HG03354 (cell line): Measurements from ENCODE around the gene SPATA24.

Experiments
- ATAC-seq: cut with Tn5 transposase; IDR thresholded peaks from one replicate; pipeline ENCODE4 v1.9.1; 2021; ENCODE audit warnings: mild to moderate bottlenecking; ENCODE audit not compliant: unreplicated experiment, poor library complexity, severe bottlenecking

Gene SPATA24

GRCh38 chr5:139385061-139386049 lies 18.5 kb downstream of the SPATA24 start:
- no peak for ATAC-seq

DNA sequence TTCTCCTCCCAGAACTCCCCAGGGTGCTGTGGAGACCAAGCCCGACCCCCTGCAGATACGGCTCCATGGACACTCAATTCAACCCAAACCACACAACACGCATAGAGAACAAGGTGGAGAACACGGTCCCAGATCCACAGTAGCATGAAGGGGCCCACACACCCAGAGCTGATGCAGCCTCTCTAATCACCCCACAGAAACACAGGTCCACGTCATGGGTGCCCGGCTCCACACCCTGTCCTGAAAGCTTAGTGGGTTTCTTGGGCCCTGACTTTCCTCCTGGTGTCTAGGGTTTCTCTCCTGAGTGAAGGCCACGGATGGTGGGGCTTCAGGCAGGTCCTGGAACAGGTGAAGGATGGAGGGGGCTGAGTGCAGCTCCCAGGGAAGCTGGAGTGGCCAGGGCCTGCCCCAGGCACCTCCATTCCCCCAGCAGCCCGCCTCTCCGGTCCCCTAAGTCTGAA lies 19.3 kb downstream of the SPATA24 start:
- ATAC-seq: no peak

DNA sequence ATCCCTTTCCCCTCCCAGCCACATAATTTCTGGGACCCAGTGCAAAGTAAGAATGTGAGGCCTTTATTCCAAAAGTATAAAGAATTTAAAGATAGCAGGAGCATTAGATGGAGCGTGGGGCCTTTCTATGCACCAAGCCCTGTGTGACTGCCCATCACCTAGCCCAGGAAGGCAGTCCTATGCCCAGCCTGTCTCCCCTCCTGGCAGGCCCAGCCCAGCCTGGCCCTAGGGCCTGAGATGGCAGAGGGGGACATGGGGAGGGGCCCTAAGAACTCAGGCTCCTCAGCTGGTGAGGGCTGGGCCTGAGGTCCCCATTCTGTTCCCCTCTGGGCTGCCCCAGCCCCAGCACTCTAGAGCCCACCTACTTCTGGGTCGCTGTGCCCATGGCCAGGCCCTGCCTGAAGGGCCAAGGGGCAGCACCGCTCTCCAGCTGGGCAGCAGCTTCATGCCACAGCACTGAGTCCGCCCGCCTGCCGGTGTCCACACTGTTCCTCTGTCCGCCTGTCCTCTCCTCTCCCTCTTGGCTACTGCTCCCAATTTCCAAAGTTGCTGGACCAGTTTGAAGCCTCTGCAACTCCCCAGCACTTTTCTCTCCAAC lies 19.8 kb downstream of the SPATA24 start:
- ATAC-seq: no peak

GRCh38 chr5:139383275-139383992 lies 20.5 kb downstream of the SPATA24 start, which contains the start of gene SLC23A1:
Gene SLC23A1 (minus strand): TSS chr5:139383297. CDS start chr5:139383253, 44 bp downstream.
- no peak for ATAC-seq

GRCh38 chr5:139382807-139383206 lies 21.1 kb downstream of the SPATA24 start:
- no peak for ATAC-seq

GRCh38 chr5:139381837-139382761 lies 21.8 kb downstream of the SPATA24 start:
- ATAC-seq: no peak

DNA sequence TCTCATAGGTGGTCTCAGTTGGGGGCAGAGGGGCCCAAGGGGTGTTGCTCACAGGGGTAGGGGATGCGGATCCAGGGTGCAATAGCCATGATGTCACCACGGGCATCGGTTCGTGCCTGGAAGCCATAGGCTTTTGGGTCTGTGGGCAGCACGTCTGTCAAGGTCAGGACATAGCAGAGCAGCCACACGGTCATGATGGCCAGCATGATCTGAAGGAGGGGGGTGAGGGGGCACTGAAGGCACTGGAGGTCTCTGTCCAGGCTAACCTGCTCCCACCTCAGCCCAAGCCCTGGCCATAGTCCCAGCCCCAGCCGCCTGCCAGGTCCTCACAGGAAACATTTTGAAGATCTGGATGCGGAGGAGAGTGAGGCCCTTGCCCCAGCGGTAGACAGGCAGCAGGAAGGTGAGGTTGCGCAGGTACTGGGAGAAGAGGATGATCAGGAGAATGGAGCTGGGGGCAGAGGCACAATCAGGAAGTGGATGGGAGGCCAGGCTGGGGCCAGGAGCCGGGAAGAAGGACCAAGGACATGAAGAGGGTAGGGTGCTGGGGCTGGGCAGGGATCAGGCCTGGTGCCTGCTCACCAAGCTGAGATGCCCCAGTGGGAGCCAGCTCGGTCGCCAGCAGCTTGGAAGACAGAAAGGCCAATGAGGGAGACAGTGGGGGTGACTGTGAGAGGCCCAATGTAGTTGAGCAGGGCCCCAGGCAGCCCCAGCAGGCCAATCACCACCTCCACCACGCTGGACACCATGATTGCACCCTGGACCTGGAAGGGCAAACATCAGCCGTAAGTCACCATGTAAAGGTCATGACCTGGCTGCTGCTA lies 24.1 kb downstream of the SPATA24 start:
- ATAC-seq: no peak

GRCh38 chr5:139378941-139379361 lies 24.9 kb downstream of the SPATA24 start:
- no peak for ATAC-seq

- ATAC-seq: no peak
Measured at GRCh38 chr5:139378101-139378825, 25.6 kb downstream of the SPATA24 start.

- ATAC-seq: no peak
Measured at GRCh38 chr5:139377226-139377625, 26.7 kb downstream of the SPATA24 start.

DNA sequence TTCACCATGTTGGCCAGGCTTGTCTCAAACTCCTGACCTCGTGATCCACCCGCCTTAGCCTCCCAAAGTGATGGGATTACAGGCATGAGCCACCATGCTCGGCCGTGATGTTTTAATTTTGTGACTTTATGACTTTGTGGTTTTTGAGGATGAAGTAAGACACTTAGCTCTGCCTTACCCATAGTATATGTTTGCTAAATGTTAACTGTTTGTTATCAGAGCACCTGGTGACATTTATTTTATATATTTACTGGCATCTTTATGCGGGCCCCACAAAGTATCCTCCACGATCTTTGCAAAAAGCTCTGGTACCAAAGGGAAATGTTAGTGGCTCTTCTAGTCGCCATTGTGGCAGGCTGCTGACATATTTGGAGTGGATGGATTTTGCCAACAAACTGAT lies 27.5 kb downstream of the SPATA24 start:
- no peak for ATAC-seq

- no peak for ATAC-seq
Measured at GRCh38 chr5:139374909-139375308, 29.0 kb downstream of the SPATA24 start.

DNA sequence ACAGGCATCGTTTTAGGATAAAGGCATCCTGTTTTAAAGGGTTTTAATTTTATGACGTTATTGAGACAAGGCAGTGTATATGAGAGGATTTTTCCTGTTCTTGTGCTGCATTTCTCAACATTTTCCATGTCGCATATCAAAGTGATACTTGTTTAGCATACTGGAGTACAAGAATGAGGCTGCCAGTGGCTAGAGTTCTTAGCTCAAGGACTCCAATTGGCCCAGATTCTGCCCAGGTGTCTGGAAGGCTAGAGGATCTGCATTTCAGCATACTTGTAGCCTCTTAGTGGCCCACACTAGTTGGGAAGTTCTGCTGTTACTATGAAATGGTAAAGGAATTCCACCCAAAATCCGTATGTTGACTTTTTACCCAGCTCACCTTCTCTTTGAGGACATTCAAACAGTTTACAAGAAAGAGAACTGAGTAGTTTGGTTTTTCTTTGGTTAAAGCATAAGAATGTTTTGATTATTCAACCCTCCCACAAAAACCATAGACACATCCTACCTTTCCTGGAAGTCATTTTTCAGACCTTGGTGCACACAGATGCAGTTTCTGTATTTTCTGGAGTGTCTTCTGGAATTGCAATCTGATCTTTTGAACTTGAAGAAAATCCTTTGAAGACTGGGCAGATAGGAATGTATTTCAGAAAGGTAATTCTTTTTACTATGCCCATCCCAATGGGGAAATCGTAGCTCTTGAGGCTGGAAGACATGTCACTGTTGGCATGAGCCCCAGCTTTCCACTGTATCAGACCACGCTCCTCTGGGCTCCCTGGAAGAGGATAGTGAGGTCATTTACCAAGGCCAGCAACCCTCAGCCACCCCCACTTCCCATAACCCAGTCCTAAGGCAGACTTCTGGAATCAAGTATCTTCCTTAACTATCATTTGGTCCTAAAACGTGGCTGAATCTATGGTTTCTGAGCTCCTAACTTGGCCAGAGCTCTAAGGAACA lies 32.1 kb downstream of the SPATA24 start:
- no peak for ATAC-seq

DNA sequence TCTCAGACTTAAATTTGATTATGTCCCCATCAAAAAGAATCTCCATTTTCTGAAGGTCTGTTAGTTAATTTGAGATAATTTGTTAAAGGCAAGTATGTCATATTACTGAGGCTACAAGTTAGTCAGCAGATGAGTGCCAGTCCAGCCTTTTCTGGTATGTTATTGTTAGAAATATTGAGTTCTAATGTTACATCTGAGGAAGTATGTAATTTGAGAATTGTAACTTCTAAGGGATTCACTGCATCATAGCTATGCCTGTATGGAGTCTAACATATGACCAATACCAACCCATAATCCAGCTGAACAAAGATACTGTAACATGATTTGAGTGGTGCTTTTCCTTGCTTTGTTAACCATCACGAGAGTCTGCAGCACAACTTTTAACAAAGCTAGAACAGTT lies 34.7 kb downstream of the SPATA24 start:
- no peak for ATAC-seq

DNA sequence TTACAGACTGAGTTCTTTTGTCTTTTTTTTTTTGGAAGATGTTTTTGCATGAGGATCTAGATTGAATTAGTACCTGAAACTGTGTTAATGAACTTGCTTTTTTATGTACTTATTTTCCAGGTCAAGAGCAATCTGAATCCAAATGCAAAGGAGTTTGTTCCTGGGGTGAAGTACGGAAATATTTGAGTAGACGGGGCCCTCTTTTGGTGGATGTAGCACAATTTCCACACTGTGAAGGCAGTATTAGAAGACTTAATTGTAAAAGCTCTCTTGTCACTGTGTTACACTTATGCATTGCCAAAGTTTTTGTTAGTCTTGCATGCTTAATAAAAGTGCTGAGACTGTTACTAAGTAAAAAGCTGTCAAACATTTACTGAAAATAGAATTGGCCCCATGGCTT lies 35.3 kb downstream of the SPATA24 start:
- ATAC-seq: no peak

DNA sequence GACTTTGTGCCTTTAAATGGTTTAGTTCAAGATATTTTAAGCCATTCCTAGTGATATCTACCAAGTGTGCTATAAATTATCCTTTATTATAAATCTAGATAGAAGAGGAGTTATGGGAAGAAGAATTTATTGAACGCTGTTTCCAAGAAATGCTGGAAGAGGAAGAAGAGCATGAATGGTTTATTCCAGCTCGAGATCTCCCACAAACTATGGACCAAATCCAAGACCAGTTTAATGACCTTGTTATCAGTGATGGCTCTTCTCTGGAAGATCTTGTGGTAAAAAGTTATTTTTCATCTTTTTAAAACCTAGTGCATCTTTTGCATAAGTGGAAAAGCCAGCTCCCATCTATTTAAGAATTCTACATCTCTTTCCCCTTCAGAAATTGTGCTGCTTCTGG lies 39.4 kb downstream of the SPATA24 start:
- no peak for ATAC-seq

GRCh38 chr5:139363937-139364336 lies 40.0 kb downstream of the SPATA24 start:
- no peak for ATAC-seq
